HT1080 (cell line): ENCODE measurements around the gene CPE. TPM values are rescaled to one million over a fixed set of nuclear protein-coding genes. Genes with fewer than 3 reads are reported as not detected.

ENCODE experiments used
- DNase-seq: peaks from one replicate; pipeline ENCODE4 v3.0.0-alpha.2; 2015; ENCODE audit warnings: low read depth
- total RNA-seq: library from RNA; depleted of rRNA; stranded (reverse); fragments of >200 nt; shearing (Covaris generic); gene quantifications from 2 replicates; pipeline ENCODE4 v1.2.3, GENCODE V29; 2014

Gene CPE
- total RNA-seq, 1 experiment from 2014 or later, result 11.4 TPM

- DNase-seq, result peak; percentile 75
Observed at GRCh38 chr4:165364452-165365080, 14.2 kb upstream of the CPE start.

DNA sequence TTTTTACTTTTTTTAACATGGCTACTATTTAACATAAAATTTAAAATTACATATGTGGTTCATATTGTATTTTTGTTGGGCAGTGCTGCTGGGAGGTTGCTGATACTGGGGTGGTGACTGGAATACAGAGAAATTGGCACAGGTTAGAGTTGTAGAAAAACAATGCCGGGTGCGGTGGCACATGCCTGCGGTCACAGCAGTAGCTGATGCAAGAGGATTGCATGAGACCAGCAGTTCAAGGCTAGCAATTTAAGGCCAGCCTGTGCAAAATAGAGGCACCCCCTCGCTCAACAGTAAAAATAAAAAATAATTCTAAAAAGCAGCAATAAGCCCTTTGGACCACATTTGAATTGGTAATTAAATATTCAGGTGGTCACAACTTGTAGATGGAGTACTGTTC lies 11.8 kb upstream of the CPE start:
- DNase-seq, result peak; percentile 72

DNA sequence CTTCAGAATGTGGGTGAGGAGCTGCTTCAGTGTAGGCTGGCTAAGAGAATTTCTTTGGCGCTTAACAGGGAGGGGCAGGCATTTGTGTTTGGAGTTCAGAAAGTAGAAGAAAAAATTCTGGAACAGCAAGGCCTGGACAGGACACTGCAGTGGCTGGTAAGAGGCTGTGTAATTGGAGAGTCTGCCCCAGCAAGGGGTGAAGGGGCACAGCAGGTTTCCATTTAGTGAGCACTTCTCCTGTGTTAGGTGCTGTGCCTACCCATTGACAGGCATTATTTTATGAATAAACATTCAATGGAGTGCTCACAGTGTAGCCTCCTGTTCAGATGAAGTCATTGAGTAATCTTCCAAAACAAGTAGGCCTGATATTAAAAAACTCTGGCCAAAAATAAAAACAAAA lies 10.7 kb upstream of the CPE start:
- no peak for DNase-seq

GRCh38 chr4:165368567-165368966 lies 10.2 kb upstream of the CPE start:
- DNase-seq, result no peak

GRCh38 chr4:165369522-165369921 lies 9.3 kb upstream of the CPE start:
- DNase-seq, result peak; percentile 84

DNA sequence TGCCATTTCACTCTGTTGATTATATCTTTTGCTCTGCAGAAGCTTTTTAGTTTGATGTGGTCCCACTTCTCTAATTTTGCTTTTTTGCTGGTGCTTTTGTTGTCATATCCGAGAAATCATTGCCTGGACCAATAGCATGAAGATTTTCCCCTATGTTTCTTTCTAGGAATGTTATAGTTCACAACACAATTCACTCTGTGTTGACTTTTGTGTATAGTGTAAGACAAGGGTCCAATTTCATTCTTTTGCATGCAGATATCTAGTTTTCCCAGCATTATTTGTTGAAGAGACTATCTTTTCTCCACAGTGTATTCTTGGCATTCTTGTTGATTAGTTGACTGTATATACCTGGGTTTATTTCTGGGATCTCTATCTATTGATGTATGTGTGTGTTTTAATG lies 8.3 kb upstream of the CPE start:
- DNase-seq, result no peak

DNA sequence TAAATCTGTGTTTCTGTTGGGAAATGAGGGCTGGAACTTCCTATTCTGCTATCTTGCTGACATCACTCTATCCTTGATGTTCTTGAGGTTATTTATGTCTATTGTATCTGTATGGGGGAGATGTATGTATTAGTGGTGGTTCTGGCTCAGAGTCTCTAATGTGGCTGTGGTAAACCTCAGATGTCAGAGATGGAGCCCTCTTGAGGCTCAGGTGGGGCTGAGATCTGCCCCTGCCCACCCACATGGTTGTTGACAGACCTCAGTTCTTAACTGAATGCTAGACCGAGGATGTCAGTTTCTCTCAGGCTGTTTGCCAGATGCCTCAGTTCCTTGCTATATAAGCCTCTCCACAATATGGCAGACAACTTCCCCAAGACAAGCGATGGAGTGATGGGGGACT lies 3.3 kb upstream of the CPE start:
- DNase-seq, result no peak

GRCh38 chr4:165378398-165378744 lies 437 bp upstream of the CPE start:
- no peak for DNase-seq

DNA sequence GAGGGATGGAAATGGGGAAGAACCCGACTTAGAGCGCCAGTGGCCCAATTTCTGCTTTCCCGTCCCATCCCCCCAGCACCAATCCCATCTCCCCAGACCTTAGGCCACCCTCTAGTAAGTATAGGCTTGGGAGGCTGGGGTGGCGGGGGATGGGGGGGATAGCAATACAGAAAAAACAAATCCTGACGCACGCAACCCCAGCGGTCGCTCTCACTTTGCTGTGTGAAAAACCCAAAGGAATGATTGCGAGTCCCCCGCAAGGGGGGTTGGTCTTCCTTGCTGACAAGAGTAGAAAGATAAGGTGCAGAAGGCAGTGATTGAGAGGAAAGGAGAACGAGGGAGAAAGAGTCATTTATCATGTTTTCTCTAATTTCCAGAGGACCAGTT lies 863 bp downstream of the CPE start:
- DNase-seq, result no peak

DNA sequence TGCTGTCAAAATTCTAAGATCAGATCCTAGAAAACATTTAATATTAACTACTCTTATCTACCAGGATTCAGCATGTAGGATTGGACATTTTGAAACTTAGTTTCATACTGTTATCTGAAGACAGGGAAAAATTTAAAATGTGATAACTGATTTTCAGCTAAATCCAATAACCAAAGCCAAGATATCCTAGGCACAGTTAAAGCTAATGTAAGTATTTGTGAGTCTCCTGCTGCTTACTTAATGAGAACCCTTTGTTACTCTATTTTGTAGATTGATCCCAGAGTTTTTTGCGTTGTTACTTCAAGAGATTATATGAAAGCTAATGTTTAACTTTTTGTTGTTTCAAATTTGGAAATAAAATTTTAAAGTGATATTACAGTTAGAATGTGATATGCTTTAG lies 2.0 kb downstream of the CPE start:
- no peak for DNase-seq

DNA sequence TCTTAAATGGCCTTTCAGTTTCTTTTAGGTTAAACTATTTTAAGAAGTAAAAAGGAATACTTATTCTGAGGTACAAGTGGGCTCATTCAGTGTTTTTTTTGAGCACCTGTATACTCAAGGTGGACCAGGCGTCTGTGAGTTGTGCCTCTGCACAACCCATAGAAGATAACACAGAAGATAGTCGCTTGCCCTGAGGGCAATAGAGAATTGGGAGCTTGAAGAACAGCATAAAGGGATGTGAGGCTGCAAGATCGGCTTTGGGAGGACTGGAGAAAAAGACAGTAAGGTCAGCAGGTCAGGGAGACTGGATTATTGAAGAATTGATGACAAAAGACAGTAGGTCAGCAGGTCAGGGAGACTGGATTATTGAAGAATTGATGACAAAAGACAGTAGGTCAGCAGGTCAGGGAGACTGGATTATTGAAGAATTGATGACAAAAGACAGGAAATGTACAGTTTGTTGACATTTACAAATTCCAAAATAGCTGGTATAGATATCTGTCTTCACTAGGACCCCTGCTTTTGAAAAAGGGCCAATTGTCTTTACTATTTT lies 3.1 kb downstream of the CPE start:
- no peak for DNase-seq

DNA sequence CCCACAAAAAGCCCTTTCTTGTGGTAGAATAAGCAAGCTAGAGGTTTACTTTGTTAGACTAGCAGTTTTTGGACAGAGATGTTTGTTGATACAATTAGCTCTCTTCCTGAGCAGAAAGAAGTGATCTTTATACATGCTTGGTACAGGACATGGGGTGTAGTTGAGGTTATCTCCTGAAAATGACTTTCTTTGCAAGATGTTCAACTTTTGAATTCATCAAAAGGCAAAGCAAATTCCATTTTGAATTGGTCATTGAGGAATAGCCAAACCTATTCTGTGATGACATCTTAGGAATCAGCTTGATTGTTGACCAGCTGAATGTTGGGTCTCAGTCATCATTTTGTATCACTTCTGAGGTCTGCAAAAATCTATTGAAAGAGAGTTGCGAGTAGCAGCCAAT lies 3.8 kb downstream of the CPE start:
- no peak for DNase-seq

GRCh38 chr4:165383591-165384073 lies 4.8 kb downstream of the CPE start:
- no peak for DNase-seq

DNA sequence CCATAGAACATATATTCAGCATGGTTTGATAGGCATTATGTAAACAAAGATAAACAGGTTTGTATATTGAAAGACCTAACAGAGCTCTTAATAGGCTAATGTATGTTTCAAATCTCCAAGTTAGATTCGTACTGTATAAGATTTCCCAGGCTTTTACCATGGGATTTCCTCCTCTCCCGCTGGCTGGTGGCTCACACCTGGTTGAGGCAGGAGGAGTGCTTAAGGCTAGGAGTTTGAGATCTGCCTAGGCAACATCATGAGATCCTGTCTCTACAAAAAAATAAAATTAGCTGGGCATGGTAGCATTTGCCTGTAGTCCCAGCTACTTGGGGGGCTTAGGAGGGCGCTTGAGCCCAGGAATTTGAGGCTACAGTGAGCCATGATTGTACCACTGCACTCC lies 5.4 kb downstream of the CPE start:
- DNase-seq, result no peak

- no peak for DNase-seq
Observed at GRCh38 chr4:165384598-165384997, 5.8 kb downstream of the CPE start.

- no peak for DNase-seq
Observed at GRCh38 chr4:165385126-165385525, 6.3 kb downstream of the CPE start.

DNA sequence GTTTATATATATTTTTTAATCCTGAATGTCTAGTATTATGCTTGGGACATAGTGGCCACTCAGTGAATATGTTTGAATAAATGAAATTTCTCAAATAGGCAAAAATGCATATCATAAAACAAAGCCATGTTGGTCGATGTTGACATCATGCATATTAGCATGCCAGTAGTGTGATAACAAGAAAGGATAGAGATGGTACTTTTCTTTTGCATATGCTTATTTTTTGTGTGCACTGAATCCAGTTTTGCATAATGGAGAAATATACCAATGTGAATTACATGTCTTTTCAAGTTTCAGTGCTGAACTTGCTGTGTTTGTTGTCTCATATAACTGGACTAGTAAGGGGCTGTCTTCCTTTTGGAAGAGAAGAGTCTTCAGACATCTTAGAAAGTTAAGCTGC lies 7.5 kb downstream of the CPE start:
- DNase-seq, result no peak

- DNase-seq, result no peak
Observed at GRCh38 chr4:165388756-165389155, 9.9 kb downstream of the CPE start.

GRCh38 chr4:165393051-165393450 lies 14.2 kb downstream of the CPE start:
- DNase-seq, result no peak

DNA sequence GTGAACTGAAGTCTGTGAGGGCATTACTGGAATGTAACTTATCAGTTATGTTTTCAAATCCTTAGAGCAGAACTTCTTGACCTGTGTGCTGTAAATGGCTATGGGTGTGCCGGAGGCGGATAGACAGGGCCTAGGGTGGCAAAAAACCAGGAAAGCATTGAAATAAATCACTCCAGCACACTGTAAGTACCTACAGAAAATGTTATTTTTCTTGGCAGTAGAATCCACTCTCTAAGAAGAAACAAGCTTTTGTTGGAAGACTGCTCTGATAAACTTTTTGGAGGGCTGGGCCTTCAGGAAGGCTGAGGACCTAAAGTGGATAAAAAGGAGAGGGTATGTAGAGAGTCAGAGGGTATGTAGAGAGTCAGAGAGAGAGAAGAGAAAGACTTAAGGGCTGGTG lies 14.9 kb downstream of the CPE start:
- no peak for DNase-seq

GRCh38 chr4:165394275-165394674 lies 15.5 kb downstream of the CPE start:
- peak; percentile 76 for DNase-seq

DNA sequence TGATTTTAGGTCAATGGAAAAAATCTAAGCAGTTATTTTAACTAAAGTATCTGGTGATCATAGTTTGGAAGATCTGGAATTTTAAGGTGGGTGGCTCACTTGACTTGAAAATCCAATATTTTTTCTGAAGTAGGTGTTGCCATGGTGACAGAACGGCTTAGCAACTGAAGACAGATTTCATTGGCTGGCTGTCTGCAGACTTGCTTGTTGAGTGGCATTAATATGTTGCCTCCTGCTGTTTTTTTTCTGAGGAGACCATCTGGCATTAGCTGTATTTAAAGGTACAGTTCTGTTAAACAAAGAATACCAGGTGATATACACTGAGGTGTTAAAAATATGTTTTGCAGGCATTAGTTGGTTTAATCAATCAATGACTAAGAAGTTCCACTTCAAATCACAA lies 19.8 kb downstream of the CPE start:
- peak; percentile 40 for DNase-seq

GRCh38 chr4:165402375-165402774 lies 23.6 kb downstream of the CPE start:
- no peak for DNase-seq

- DNase-seq, result no peak
Observed at GRCh38 chr4:165403048-165403447, 24.2 kb downstream of the CPE start.
